HepG2 (cell line): Measurements from ENCODE around the gene DOC2A.
A peak's percentile ranks its signal among the peaks of the same experiment; 100 is the strongest.

Experiments used
- ATF7 ChIP-seq, 2 experiments: fragments of 450-650 bp in 1 of 2; sonication (generic) in 1 of 2; formaldehyde crosslinking in 1 of 2; IDR thresholded peaks; 2 replicates each; pipeline versions ENCODE4 v1.4.0 to v1.6.1; 2016 to 2020; ENCODE audit warnings: antibody characterized with exemption in 1 of 2, mild to moderate bottlenecking in 1 of 2, missing genetic modification reagents in 1 of 2
- HOXA9 ChIP-seq: sonication (generic); formaldehyde crosslinking; IDR thresholded peaks from 2 replicates; pipeline ENCODE4 v1.8.1; 2022; ENCODE audit warnings: missing genetic modification reagents, mild to moderate bottlenecking, moderate library complexity, borderline replicate concordance
- MAFF ChIP-seq: IDR thresholded peaks from 2 replicates; pipeline ENCODE4 v1.6.1; 2011; ENCODE audit warnings: low read depth, low read length, improper control_type of control experiment
- MIXL1 ChIP-seq: IDR thresholded peaks from 2 replicates; pipeline ENCODE4 v1.6.1; 2016
- POLR2A ChIP-seq, 2 experiments: IDR thresholded peaks; 2 replicates each; pipeline ENCODE4 v1.6.1; 2011; ENCODE audit warnings: low read depth in 2 of 2, low read length in 2 of 2, mild to moderate bottlenecking in 1 of 2, moderate library complexity in 1 of 2; ENCODE audit not compliant: insufficient read depth in 1 of 2
- POLR2AphosphoS5 ChIP-seq: IDR thresholded peaks from 2 replicates; pipeline ENCODE4 v1.6.1; 2012; ENCODE audit warnings: low read depth, low read length
- TF ChIP-seq, protein P1 (sequence below): conservative IDR thresholded peaks from 2 replicates; pipeline ENCODE4 v1.6.1; 2018; ENCODE audit warnings: missing genetic modification reagents
- TF ChIP-seq, protein P2 (sequence below): sonication (generic); formaldehyde crosslinking; IDR thresholded peaks from 2 replicates; pipeline ENCODE4 v1.5.0; 2020; ENCODE audit warnings: mild to moderate bottlenecking, missing genetic modification reagents, moderate library complexity

DNA sequence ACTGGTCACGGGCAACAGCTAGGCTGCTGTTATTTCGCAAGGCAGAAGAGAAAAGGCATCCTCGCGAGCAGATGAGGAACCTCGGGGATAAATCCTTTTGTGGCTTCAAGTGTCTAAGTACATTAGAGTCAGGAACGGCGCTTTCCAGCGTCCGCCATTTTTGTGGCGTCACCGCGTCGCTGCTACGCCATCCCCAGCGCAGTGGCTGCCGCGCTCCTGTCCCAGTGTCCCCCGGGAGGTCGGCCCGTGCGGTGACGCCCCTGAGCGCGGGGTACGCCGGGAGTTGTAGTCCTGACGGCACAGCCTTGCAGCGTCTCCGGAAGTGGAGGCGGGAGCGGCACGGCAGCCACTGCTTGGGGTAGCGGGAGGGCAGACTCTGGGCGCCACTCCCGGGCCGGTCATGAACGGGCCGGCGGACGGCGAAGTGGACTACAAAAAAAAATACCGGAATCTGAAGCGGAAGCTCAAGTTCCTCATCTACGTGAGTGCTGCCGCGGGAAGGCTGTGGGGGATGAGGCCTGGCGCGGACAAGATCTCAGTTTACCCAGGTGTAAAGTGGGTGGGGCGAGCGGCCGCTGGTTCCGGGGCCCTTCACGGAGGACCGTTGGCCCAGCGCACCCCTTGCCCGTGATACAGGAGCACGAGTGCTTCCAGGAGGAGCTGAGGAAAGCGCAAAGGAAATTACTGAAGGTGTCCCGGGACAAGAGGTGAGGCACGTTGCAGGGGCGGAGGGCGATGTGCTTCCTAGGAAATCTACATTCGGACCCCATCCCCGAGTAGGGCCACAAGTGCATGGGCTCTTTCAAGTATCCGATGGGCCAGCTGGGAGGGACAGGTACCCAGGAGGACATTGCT lies 14.7 kb downstream of the DOC2A start, which contains the start of gene INO80E:
- TF ChIP-seq ATF7 (IDR thresholded peaks at IDR 0.05) (0 out of 2 replicates have a peak, but pooled peaks have one; percentile 7), ATF7 (CRISPR knock-in tag; IDR thresholded peaks at IDR 0.05) (peak; percentile 72; the same call in 1 of the 2 replicates), HOXA9 (CRISPR knock-in tag) (no peak), MIXL1 (peak; percentile 28; the same call in 1 of the 2 replicates), MAFF (no peak), POLR2AphosphoS5 (peak; percentile 65), POLR2A (IDR thresholded peaks at IDR 0.05; ENCODE audit: insufficient read depth in 1 of 2, low read depth in 2 of 2, low read length in 2 of 2) (peak; percentile 79 to 82)
- TF ChIP-seq, protein P1, sequence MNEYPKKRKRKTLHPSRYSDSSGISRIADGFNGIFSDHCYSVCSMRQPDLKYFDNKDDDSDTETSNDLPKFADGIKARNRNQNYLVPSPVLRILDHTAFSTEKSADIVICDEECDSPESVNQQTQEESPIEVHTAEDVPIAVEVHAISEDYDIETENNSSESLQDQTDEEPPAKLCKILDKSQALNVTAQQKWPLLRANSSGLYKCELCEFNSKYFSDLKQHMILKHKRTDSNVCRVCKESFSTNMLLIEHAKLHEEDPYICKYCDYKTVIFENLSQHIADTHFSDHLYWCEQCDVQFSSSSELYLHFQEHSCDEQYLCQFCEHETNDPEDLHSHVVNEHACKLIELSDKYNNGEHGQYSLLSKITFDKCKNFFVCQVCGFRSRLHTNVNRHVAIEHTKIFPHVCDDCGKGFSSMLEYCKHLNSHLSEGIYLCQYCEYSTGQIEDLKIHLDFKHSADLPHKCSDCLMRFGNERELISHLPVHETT (CRISPR knock-in tag) = peak; percentile 90
- TF ChIP-seq, protein P2, sequence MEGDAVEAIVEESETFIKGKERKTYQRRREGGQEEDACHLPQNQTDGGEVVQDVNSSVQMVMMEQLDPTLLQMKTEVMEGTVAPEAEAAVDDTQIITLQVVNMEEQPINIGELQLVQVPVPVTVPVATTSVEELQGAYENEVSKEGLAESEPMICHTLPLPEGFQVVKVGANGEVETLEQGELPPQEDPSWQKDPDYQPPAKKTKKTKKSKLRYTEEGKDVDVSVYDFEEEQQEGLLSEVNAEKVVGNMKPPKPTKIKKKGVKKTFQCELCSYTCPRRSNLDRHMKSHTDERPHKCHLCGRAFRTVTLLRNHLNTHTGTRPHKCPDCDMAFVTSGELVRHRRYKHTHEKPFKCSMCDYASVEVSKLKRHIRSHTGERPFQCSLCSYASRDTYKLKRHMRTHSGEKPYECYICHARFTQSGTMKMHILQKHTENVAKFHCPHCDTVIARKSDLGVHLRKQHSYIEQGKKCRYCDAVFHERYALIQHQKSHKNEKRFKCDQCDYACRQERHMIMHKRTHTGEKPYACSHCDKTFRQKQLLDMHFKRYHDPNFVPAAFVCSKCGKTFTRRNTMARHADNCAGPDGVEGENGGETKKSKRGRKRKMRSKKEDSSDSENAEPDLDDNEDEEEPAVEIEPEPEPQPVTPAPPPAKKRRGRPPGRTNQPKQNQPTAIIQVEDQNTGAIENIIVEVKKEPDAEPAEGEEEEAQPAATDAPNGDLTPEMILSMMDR = peak; percentile 45; the same call in 1 of the 2 replicates
